BJ (cell line): ENCODE measurements around the gene STAP2. TPM values are rescaled to one million over a fixed set of nuclear protein-coding genes. Genes with fewer than 3 reads are reported as not detected.

ENCODE experiments used
- CTCF ChIA-PET: fragments of 350-600 bp; formaldehyde crosslinking; extraction: SDS; loops from one replicate; lab custom pipeline; 2021; ENCODE audit warnings: antibody characterized with exemption, inconsistent platforms; lab: Yijun Ruan, JAX
- POLR2A ChIA-PET: fragments of 300-600 bp; sonication (Branson Sonifier 250); formaldehyde crosslinking; extraction: SDS; loops from one replicate; lab custom pipeline; 2021; ENCODE audit warnings: antibody characterized with exemption; lab: Charles Lee
- DNase-seq: peaks from one replicate; pipeline ENCODE4 v3.0.0-alpha.2; 2011; ENCODE audit warnings: low read depth
- H3K27me3 ChIP-seq: 2 replicates; pipeline ENCODE4 v1.6.0; 2011; ENCODE audit warnings: low read length; ENCODE audit not compliant: control insufficient read depth, insufficient read depth
- H3K36me3 ChIP-seq: 2 replicates; pipeline ENCODE4 v1.5.1; 2011; ENCODE audit warnings: low read length; ENCODE audit not compliant: control insufficient read depth, insufficient read depth
- H3K4me3 ChIP-seq: 2 replicates; pipeline ENCODE4 v1.5.1; 2011; ENCODE audit warnings: low read depth, mild to moderate bottlenecking, control low read depth, low read length
- polyA plus RNA-seq: library from polyadenylated mRNA; depleted of rRNA; stranded (reverse); fragments of >200 nt; gene quantifications from 2 replicates; pipeline ENCODE4 v1.2.3, GENCODE V29; 2011
- TF ChIP-seq, protein P1 (sequence below): IDR thresholded peaks from 2 replicates; pipeline ENCODE4 v1.5.1; 2011; ENCODE audit warnings: low read depth, mild to moderate bottlenecking, control low read depth, inconsistent platforms, low read length, moderate library complexity; ENCODE audit not compliant: insufficient read depth

STAP2 gene
- polyA plus RNA-seq, 1 experiment, result 7.8 TPM

DNA sequence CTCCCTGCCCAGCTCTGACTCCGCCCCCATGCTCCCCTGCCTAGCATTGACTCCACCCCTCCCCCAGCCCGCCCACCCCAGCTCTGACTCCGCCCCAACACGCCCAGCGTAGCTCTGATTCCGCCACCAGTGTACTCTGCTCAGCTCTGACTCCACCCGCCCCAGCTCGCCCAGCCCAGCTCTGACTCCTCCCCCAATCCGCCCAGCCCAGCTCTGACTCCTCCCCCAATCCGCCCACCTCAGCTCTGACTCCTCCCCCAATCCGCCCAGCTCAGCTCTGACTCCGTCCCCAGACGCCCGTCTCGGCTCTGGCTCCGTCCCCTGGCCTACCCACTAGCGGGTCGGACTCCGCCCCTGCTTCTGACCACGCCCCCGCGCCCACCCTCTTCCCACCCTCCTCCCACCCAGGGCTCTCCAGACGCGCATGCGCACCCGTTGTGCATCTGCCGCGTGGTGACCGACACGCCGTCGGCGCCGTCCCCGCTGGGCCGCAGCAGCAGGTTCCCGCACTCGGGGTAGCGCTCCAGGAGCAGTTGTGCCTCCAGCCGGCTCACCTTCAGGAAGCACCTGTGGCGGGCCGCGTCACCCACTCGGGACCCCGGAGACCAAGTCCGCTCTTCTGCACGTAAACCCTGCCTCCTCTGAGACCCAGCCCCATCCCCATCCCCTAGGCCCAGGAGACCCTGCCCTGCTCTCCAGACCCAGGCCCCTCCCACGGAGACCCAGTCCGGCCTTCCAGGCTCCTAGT lies 10.2 kb downstream of the STAP2 start:
- ChIA-PET CTCF (interaction anchor here (0.7 kb wide), 1 partner anchor 47 kb away, joined by 3 read pairs; no protein-coding TSS in a partner anchor), POLR2A (interaction anchor here (0.9 kb wide), 1 partner anchor 14 kb away, joined by 4 read pairs; the partner anchor contains the start of gene MPND)
- TF ChIP-seq, protein P1, sequence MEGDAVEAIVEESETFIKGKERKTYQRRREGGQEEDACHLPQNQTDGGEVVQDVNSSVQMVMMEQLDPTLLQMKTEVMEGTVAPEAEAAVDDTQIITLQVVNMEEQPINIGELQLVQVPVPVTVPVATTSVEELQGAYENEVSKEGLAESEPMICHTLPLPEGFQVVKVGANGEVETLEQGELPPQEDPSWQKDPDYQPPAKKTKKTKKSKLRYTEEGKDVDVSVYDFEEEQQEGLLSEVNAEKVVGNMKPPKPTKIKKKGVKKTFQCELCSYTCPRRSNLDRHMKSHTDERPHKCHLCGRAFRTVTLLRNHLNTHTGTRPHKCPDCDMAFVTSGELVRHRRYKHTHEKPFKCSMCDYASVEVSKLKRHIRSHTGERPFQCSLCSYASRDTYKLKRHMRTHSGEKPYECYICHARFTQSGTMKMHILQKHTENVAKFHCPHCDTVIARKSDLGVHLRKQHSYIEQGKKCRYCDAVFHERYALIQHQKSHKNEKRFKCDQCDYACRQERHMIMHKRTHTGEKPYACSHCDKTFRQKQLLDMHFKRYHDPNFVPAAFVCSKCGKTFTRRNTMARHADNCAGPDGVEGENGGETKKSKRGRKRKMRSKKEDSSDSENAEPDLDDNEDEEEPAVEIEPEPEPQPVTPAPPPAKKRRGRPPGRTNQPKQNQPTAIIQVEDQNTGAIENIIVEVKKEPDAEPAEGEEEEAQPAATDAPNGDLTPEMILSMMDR, result no peak
- Histone ChIP-seq H3K27me3 (no peaks in the 10 kb centered on the region), H3K36me3 (no peaks in the 10 kb centered on the region; the same call in 1 of the 2 replicates), H3K4me3 (peak overlapping the region; percentile 63)
- DNase-seq, result peak; percentile 59

DNA sequence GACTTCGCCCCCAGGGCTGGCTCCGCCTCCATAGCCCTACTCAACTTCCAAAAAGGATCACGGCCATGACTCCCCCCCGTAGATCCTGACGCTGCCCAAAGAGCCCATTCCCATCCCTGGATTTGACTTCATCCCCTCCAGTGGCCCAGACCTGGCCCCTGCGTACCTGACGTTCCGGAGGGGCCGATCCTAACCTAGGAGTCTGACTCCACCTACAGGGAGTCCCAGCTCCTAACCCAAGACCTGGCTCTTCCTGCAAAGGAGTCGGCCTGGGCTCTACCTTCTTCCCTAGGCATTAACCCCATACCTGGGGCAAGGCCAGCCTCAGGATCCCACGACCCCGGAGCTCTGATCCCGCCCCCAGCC lies 10.8 kb downstream of the STAP2 start:
- POLR2A ChIA-PET, result interaction anchor here (0.9 kb wide), 1 partner anchor 15 kb away, joined by 4 read pairs; the partner anchor contains the start of gene MPND
- Histone ChIP-seq H3K36me3 (no peaks in the 10 kb centered on the region; the same call in 1 of the 2 replicates), H3K4me3 (peak overlapping the region; percentile 38), H3K27me3 (no peaks in the 10 kb centered on the region)
- TF ChIP-seq, protein P1, result no peak
- DNase-seq, result no peak
- CTCF ChIA-PET, result interaction anchor here (0.7 kb wide), 1 partner anchor 46 kb away, joined by 3 read pairs; no protein-coding TSS in a partner anchor

DNA sequence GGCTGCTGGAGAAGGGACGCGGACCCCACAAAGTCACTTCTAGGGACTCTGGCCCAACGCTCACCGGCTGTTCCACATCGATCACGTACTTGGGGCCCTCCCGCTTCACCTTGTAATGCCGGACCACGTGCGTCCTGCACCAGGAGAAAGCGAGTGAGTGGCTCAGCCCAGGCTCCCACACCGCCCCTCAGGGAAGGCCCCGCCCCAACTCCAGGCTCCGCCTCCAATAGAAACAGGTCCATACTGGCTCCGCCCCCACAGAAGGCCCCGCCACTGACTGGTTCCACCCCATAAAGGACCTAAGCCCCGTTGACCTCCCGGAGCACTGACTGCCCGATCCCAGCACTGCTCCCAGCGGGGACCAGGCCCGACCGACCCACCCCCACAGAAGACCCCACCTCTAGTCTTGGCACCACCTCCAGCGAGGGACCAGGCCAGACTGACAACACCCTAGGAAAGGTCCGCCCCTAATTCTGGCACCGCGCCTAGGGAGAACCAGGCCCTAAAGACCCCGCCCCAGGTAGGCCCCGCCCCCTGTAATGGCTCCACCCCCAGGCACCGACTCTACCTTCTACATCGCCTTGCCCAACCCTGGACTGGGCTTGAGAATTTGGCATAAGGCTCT lies 11.3 kb downstream of the STAP2 start:
- no peak for DNase-seq
- POLR2A ChIA-PET, result interaction anchor here (0.9 kb wide), 1 partner anchor 16 kb away, joined by 4 read pairs; the partner anchor contains the start of gene MPND

DNA sequence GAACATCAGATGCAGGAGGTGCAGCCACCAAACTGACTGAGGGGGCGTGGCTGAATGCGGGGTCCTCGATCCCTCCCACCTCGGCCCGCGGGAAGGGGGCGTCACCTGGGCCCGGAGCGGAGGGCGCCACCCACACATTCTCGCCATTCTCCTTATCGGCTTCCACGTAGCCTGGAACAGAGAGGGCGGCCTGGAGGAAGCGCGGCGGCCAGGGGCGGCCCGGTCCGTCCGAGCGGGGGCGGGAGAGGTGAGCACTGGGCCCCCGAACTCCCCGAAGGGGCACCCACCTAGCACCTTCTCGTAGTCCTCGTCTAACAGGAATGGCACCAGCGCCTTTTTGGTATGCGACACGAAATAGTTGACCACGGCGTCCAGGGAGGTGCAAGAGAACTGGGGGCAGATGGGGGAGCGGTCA lies 11.8 kb downstream of the STAP2 start:
- TF ChIP-seq, protein P1, result no peak
- Histone ChIP-seq H3K4me3 (0 out of 2 replicates have a peak overlapping the region, but pooled peaks have one; percentile 1), H3K36me3 (no peaks in the 10 kb centered on the region; the same call in 1 of the 2 replicates), H3K27me3 (no peaks in the 10 kb centered on the region)
- no peak for DNase-seq
- CTCF ChIA-PET, result no interaction called here
- POLR2A ChIA-PET, result no interaction called here

More for the DNA sequence above, 11.3 kb downstream of the STAP2 start:
- Histone ChIP-seq H3K36me3 (no peaks in the 10 kb centered on the region; the same call in 1 of the 2 replicates), H3K4me3 (peak overlapping the region; percentile 38), H3K27me3 (no peaks in the 10 kb centered on the region)
- CTCF ChIA-PET, result no interaction called here
- TF ChIP-seq, protein P1, result no peak

DNA sequence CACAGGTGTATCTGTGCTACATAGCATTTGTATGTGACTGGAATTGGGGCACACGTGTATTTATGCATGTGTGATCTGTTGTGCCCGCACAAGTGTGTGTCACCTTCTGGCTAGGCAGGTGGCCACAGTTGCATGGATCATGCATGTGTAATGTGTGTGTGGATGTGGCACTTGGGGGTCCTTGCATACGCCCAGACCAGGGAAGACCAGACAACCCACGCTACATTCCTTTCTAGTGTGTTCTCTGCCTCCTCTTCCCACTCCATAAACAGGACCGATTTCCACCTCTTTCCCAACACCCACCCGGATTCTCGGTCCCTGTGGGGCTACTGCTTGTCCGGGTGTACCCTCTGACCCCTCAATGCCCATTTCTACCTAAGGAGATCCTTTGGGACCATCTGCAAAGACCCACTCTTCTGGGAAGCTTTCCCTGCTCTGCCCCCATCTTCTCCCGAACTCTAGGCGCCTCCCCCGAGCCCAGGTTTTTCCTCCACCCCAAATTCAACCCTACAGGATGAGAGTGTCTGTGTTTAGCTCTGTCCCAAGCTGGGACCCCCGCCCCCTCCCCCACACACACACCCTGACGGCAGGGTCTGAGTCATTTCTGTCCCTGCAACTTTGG lies 12.3 kb downstream of the STAP2 start:
- CTCF ChIA-PET, result no interaction called here

More for the DNA sequence above, 12.3 kb downstream of the STAP2 start:
- H3K27me3 ChIP-seq, result no peaks in the 10 kb centered on the region
- TF ChIP-seq, protein P1, result no peak
- H3K4me3 ChIP-seq, result no peak overlapping the region
- H3K36me3 ChIP-seq, result no peaks in the 10 kb centered on the region; the same call in 1 of the 2 replicates
- POLR2A ChIA-PET, result no interaction called here
- no peak for DNase-seq
